ENCODE measurements around the gene TTLL9. TPM values are rescaled to one million over a fixed set of nuclear protein-coding genes. Genes with fewer than 3 reads are reported as not detected.

Gene TTLL9
- total RNA-seq, 6 experiments from 2014 or later = not detected

DNA sequence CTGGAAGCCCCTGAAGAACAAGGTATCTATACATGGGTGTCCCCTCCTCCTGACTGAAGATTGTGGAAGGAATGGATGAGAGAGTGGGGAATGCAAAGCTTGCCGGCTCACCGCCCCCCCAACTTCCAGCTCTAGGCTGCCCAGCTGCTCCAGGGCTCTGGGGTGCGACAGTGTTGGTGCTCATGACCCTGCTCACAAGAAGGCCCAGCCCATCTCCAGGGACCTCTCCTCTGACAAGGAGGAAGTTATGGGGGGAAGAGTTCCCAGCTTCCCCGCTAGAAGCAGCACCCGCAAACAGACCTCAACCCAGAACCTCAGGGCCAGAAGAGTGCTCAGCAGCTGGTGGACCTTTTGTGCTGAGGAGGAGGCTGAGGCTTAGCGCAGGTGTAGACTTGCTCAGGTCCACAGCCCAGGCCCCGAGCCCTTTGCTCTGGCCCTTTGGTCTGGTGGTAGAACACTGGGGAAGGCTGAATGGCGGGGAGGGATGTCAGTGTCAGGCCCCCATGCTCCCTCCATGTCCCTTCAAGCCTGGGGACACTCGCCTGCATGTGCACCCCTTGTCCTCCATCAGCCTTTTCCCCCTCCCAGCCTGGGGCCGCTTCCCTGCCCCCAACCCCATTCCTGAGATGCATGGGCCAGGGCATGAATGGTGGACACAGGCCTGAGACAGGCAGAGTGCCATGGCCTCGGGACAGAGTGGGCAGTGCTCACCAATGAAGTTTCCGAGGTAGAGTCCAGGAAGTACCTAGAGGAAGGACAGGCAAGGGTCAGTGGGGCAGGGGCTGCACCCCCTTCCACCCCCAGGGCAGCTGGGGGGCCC is 1.4 kb upstream of the TTLL9 start:
- Mint-ChIP-seq H3K4me1 (ENCODE audit: low read depth) (peaks cover 7% of the 10 kb centered on the region), H3K9me3 (no peaks in the 10 kb centered on the region), H3K4me3 (no peak overlapping the region; the same call in 1 of the 2 replicates), H3K36me3 (ENCODE audit: low read depth) (no peaks in the 10 kb centered on the region), H3K27ac (no peak overlapping the region), H3K27me3 (ENCODE audit: insufficient read depth) (peaks cover 51% of the 10 kb centered on the region)
- no peak for DNase-seq
- TF ChIP-seq, protein P1, sequence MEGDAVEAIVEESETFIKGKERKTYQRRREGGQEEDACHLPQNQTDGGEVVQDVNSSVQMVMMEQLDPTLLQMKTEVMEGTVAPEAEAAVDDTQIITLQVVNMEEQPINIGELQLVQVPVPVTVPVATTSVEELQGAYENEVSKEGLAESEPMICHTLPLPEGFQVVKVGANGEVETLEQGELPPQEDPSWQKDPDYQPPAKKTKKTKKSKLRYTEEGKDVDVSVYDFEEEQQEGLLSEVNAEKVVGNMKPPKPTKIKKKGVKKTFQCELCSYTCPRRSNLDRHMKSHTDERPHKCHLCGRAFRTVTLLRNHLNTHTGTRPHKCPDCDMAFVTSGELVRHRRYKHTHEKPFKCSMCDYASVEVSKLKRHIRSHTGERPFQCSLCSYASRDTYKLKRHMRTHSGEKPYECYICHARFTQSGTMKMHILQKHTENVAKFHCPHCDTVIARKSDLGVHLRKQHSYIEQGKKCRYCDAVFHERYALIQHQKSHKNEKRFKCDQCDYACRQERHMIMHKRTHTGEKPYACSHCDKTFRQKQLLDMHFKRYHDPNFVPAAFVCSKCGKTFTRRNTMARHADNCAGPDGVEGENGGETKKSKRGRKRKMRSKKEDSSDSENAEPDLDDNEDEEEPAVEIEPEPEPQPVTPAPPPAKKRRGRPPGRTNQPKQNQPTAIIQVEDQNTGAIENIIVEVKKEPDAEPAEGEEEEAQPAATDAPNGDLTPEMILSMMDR (IDR thresholded peaks at IDR 0.05) = no peak

DNA sequence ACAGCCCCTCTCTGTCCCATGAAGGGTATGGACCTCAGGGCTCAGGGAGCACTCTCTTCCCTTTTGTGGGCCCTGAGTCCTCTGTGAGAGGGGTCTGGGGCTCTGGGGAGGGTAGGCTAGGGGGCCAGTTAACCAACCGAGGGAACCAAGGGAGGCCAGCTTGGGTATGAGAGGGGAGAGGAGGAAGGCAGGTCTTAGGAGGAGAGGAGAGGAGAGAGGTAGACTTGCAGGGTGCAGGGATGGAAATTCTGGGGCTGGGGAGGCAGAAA is 827 bp upstream of the TTLL9 start:
- DNase-seq = no peak
- TF ChIP-seq, protein P1 (IDR thresholded peaks at IDR 0.05) = no peak
- Mint-ChIP-seq H3K9me3 (no peaks in the 10 kb centered on the region), H3K27me3 (ENCODE audit: insufficient read depth) (peaks cover 56% of the 10 kb centered on the region), H3K36me3 (ENCODE audit: low read depth) (no peaks in the 10 kb centered on the region), H3K4me1 (ENCODE audit: low read depth) (peaks cover 7% of the 10 kb centered on the region), H3K4me3 (peak overlapping the region; percentile 75), H3K27ac (no peak overlapping the region)

DNA sequence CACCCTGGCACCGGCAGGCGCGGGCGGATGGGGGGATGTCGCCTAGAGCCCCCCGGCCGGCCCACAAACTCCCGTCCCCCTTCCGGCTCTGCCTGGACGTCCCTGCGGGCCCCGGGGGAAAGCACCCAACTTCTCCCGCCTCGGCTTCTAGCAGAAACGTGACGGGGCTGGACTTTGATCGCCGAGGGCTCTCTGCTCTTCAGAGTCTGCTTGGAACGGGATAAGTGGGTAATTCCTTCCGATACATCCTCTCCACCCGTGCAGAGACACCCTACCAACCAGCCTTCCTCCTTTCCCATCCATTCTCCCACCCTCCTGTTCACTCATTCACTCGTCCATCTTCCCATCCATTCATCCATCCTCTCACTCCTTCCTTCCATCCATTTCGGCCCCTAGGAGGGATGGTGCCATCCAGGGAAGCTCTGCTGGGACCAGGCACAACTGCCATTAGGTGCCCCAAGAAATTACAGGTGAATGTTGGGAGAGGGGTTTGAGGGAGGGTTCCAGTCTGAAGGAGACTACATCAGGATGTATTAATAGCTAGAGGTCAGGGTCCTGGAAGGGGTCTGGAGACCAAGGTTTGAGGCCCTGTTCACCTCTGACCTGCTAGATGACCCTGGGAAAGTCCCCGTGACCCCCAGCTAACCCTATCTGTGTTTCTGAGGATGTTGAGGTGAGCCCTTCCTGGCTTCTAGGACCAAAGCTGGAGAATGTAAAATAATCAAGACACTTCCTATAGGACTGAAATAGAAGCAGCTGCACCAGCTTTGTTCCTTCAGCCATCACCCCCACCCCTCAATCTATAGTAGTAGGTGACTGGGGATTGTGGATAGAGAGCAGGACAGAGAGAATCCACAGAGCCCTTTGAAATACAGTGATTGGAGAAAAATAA is 538 bp downstream of the TTLL9 start:
- TF ChIP-seq, protein P1 (IDR thresholded peaks at IDR 0.05) = no peak
- peaks cover 57% of the 10 kb centered on the region for H3K27me3 Mint-ChIP-seq (ENCODE audit: insufficient read depth)
- H3K27ac Mint-ChIP-seq = no peak overlapping the region

DNA sequence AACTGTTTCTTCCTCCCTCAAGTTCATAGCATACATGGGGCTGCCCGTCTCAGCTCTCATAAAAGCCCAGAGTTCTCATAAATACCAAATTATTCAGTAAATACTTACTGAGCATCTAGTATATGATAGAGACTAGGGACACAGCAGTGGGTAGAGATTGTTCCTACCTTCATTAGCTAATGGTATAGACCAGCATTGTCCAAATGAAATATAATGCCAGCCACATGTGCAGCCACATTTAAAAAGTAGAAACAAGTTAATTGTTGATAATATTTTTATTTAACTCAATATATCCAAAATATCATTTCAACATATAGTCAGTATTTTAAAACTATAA is 1.2 kb downstream of the TTLL9 start:
- no peak overlapping the region for H3K4me3 Mint-ChIP-seq
- TF ChIP-seq, protein P1 (IDR thresholded peaks at IDR 0.05) = no peak

More for the DNA sequence above, 538 bp downstream of the TTLL9 start:
- Mint-ChIP-seq H3K4me3 (peak overlapping the region; percentile 14; the same call in 1 of the 2 replicates), H3K4me1 (ENCODE audit: low read depth) (peaks cover 7% of the 10 kb centered on the region), H3K36me3 (ENCODE audit: low read depth) (no peaks in the 10 kb centered on the region), H3K9me3 (no peaks in the 10 kb centered on the region)
- DNase-seq = no peak

DNA sequence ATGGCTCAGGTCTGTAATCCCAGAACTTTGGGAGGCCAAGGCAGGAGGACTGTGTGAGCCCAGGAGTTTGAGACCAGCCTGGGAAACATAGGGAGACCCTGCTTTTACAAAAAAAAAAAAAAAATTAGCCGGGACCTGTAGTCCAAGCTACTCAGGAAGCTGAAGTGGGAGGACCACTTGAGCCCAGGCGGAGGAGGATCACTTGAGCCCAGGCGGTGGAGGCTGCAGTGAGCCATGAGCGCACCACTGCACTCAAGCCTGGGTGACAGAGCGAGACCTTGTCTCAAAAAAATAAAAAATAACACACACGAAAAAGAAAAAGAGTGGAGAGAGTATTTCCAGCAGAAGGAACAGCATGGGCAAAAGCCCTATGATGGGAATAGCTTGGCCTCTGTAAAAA is 2.0 kb downstream of the TTLL9 start:
- peaks cover 7% of the 10 kb centered on the region for H3K4me1 Mint-ChIP-seq (ENCODE audit: low read depth)
- TF ChIP-seq, protein P1 (IDR thresholded peaks at IDR 0.05) = no peak
- no peak overlapping the region for H3K27ac Mint-ChIP-seq
- H3K36me3 Mint-ChIP-seq (ENCODE audit: low read depth) = no peaks in the 10 kb centered on the region
- no peak for DNase-seq
- no peaks in the 10 kb centered on the region for H3K9me3 Mint-ChIP-seq
- H3K4me3 Mint-ChIP-seq = no peak overlapping the region
- H3K27me3 Mint-ChIP-seq (ENCODE audit: insufficient read depth) = peaks cover 53% of the 10 kb centered on the region

More for the DNA sequence above, 1.2 kb downstream of the TTLL9 start:
- DNase-seq = no peak
- Mint-ChIP-seq H3K27me3 (ENCODE audit: insufficient read depth) (peaks cover 54% of the 10 kb centered on the region), H3K36me3 (ENCODE audit: low read depth) (no peaks in the 10 kb centered on the region), H3K27ac (no peak overlapping the region), H3K9me3 (no peaks in the 10 kb centered on the region), H3K4me1 (ENCODE audit: low read depth) (peaks cover 7% of the 10 kb centered on the region)
